HepG2 (cell line): ENCODE results near the gene GRAP.

ENCODE experiments used
- MAFF ChIP-seq: IDR thresholded peaks from 2 replicates; pipeline ENCODE4 v1.6.1; 2011; ENCODE audit warnings: low read depth, low read length, improper control_type of control experiment
- MZF1 ChIP-seq: sonication (generic); formaldehyde crosslinking; IDR thresholded peaks from 2 replicates; pipeline ENCODE4 v1.8.1; 2023; ENCODE audit warnings: mild to moderate bottlenecking, missing genetic modification reagents, borderline replicate concordance
- PHF5A ChIP-seq: IDR thresholded peaks from one replicate; pipeline ENCODE4 v1.6.1; 2018; ENCODE audit warnings: low read depth, missing genetic modification reagents; ENCODE audit not compliant: unreplicated experiment
- POLR2AphosphoS5 ChIP-seq: IDR thresholded peaks from 2 replicates; pipeline ENCODE4 v1.6.1; 2012; ENCODE audit warnings: low read depth, low read length
- TARDBP ChIP-seq: sonication (generic); formaldehyde crosslinking; IDR thresholded peaks from 2 replicates; pipeline ENCODE4 v1.8.0; 2022; ENCODE audit warnings: mild to moderate bottlenecking, missing genetic modification reagents
- WIZ ChIP-seq: sonication (generic); formaldehyde crosslinking; IDR thresholded peaks from 2 replicates; pipeline ENCODE4 v1.5.1; 2020; ENCODE audit warnings: mild to moderate bottlenecking, missing genetic modification reagents
- ZBTB7A ChIP-seq: sonication (generic); formaldehyde crosslinking; IDR thresholded peaks from 2 replicates; pipeline ENCODE4 v1.8.0; 2022; ENCODE audit warnings: mild to moderate bottlenecking, missing genetic modification reagents
- ZZZ3 ChIP-seq: sonication (generic); formaldehyde crosslinking; IDR thresholded peaks from 2 replicates; pipeline ENCODE4 v1.4.0; 2020; ENCODE audit warnings: missing genetic modification reagents, mild to moderate bottlenecking, borderline replicate concordance
- TF ChIP-seq, protein P1 (sequence below): sonication (generic); formaldehyde crosslinking; IDR thresholded peaks from 2 replicates; pipeline ENCODE4 v1.5.0; 2020; ENCODE audit warnings: mild to moderate bottlenecking, missing genetic modification reagents

DNA sequence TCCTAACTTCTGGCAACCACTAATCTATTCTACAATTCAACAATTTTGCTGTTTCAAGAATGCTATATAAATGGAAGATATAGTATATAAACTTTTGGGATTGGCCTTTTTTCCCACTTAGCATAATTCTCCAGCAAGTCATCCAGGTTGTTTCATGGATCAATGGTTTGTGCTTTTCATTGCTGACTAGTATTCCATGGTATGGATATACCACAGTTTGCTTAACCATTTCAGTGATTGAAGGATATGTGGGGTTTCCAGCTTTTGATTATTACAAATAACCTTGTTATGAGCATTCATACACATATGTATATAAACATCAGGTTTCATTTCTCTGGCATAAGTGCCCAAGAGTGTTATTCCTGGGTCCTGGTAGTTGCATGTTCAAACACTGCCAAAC lies 40.1 kb downstream of the GRAP start:
- TF ChIP-seq MZF1 (CRISPR knock-in tag), result no peak
- TF ChIP-seq ZBTB7A (CRISPR knock-in tag), result no peak
- no peak for TF ChIP-seq ZZZ3
- no peak for TF ChIP-seq WIZ
- TF ChIP-seq MAFF, result no peak
- TF ChIP-seq, protein P1, sequence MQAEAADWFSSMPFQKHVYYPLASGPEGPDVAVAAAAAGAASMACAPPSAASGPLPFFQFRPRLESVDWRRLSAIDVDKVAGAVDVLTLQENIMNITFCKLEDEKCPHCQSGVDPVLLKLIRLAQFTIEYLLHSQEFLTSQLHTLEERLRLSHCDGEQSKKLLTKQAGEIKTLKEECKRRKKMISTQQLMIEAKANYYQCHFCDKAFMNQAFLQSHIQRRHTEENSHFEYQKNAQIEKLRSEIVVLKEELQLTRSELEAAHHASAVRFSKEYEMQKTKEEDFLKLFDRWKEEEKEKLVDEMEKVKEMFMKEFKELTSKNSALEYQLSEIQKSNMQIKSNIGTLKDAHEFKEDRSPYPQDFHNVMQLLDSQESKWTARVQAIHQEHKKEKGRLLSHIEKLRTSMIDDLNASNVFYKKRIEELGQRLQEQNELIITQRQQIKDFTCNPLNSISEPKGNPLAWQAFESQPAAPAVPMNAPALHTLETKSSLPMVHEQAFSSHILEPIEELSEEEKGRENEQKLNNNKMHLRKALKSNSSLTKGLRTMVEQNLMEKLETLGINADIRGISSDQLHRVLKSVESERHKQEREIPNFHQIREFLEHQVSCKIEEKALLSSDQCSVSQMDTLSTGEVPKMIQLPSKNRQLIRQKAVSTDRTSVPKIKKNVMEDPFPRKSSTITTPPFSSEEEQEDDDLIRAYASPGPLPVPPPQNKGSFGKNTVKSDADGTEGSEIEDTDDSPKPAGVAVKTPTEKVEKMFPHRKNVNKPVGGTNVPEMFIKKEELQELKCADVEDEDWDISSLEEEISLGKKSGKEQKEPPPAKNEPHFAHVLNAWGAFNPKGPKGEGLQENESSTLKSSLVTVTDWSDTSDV (CRISPR knock-in tag), result no peak
- TF ChIP-seq PHF5A (CRISPR knock-in tag), result no peak
- no peak for TF ChIP-seq TARDBP
- TF ChIP-seq POLR2AphosphoS5, result no peak
